ENCODE data around the gene ARHGAP15. TPM values are rescaled to one million over a fixed set of nuclear protein-coding genes. Genes with fewer than 3 reads are reported as not detected.

ARHGAP15 gene
- total RNA-seq, 1 experiment from 2014 or later = not detected

GRCh38 chr2:143383016-143383415 is 253.8 kb downstream of the ARHGAP15 start:
- H3K36me3 ChIP-seq (ENCODE audit: low read depth) = no peaks in the 10 kb centered on the region
- H3K9me3 ChIP-seq (ENCODE audit: insufficient read depth, low read depth) = no peaks in the 10 kb centered on the region
- CTCF ChIA-PET = no interaction called here
- no peaks in the 10 kb centered on the region for H3F3A ChIP-seq (ENCODE audit: insufficient read depth, low read depth)
- no peaks in the 10 kb centered on the region for H4K20me1 ChIP-seq (ENCODE audit: insufficient read depth)
- H3K4me3 ChIP-seq = no peak overlapping the region
- no peak for TF ChIP-seq EZH2 (IDR thresholded peaks at IDR 0.05; ENCODE audit: low read depth)
- TF ChIP-seq CTCF (conservative IDR thresholded peaks at IDR 0.05) = no peak
- H2AFZ ChIP-seq = no peak overlapping the region
- no peaks in the 10 kb centered on the region for H3K9me2 ChIP-seq (ENCODE audit: insufficient read depth)
- no TSS peak for BruUV-seq (replicated peaks)
- no peaks in the 10 kb centered on the region for H3K79me2 ChIP-seq (ENCODE audit: low read depth)
- H3K27me3 ChIP-seq (ENCODE audit: insufficient read depth, low read depth) = no peaks in the 10 kb centered on the region
- no peaks in the 10 kb centered on the region for H3K4me1 ChIP-seq (replicated peaks; ENCODE audit: insufficient read depth)
- intact Hi-C loops (cut with micrococcal nuclease; ENCODE audit: unreplicated experiment) = no loop called here
- no peak overlapping the region for H3K4me2 ChIP-seq
- POLR2A ChIA-PET (ENCODE audit: unreplicated experiment) = no interaction called here
- DNase-seq = no peak
- H3K27ac ChIP-seq = no peak overlapping the region

- Histone ChIP-seq H3K27ac (no peak overlapping the region), H3K27me3 (ENCODE audit: insufficient read depth, low read depth) (no peaks in the 10 kb centered on the region), H3K36me3 (ENCODE audit: low read depth) (no peaks in the 10 kb centered on the region), H2AFZ (no peak overlapping the region), H4K20me1 (ENCODE audit: insufficient read depth) (no peaks in the 10 kb centered on the region), H3K4me2 (no peak overlapping the region), H3K4me3 (no peak overlapping the region), H3K4me1 (replicated peaks; ENCODE audit: insufficient read depth) (no peaks in the 10 kb centered on the region), H3K9me3 (ENCODE audit: insufficient read depth, low read depth) (no peaks in the 10 kb centered on the region), H3K79me2 (ENCODE audit: low read depth) (no peaks in the 10 kb centered on the region), H3F3A (ENCODE audit: insufficient read depth, low read depth) (no peaks in the 10 kb centered on the region), H3K9me2 (ENCODE audit: insufficient read depth) (no peaks in the 10 kb centered on the region)
- no peak for DNase-seq
- CTCF ChIA-PET = no interaction called here
- TF ChIP-seq EZH2 (IDR thresholded peaks at IDR 0.05; ENCODE audit: low read depth) (no peak), CTCF (conservative IDR thresholded peaks at IDR 0.05) (no peak)
- no TSS peak for BruUV-seq (replicated peaks)
- intact Hi-C loops (cut with micrococcal nuclease; ENCODE audit: unreplicated experiment) = no loop called here
- POLR2A ChIA-PET (ENCODE audit: unreplicated experiment) = no interaction called here
Observed at GRCh38 chr2:143384111-143384510, 254.9 kb downstream of the ARHGAP15 start.

- Histone ChIP-seq H3K4me1 (replicated peaks; ENCODE audit: insufficient read depth) (no peaks in the 10 kb centered on the region), H3K4me3 (no peak overlapping the region), H2AFZ (no peak overlapping the region), H3K27ac (no peak overlapping the region), H3K27me3 (ENCODE audit: insufficient read depth, low read depth) (no peaks in the 10 kb centered on the region), H4K20me1 (ENCODE audit: insufficient read depth) (no peaks in the 10 kb centered on the region), H3K79me2 (ENCODE audit: low read depth) (no peaks in the 10 kb centered on the region), H3K36me3 (ENCODE audit: low read depth) (no peaks in the 10 kb centered on the region), H3K9me2 (ENCODE audit: insufficient read depth) (no peaks in the 10 kb centered on the region), H3K9me3 (ENCODE audit: insufficient read depth, low read depth) (no peaks in the 10 kb centered on the region), H3K4me2 (no peak overlapping the region), H3F3A (ENCODE audit: insufficient read depth, low read depth) (no peaks in the 10 kb centered on the region)
- POLR2A ChIA-PET (ENCODE audit: unreplicated experiment) = no interaction called here
- no TSS peak for BruUV-seq (replicated peaks)
- CTCF ChIA-PET = no interaction called here
- TF ChIP-seq EZH2 (IDR thresholded peaks at IDR 0.05; ENCODE audit: low read depth) = no peak
- no peak for TF ChIP-seq CTCF (conservative IDR thresholded peaks at IDR 0.05)
- DNase-seq = no peak
- intact Hi-C loops (cut with micrococcal nuclease; ENCODE audit: unreplicated experiment) = no loop called here
Observed at GRCh38 chr2:143390171-143390570, 261.0 kb downstream of the ARHGAP15 start.
